Measurements from ENCODE around the gene TMEM208. TPM values are rescaled to one million over a fixed set of nuclear protein-coding genes. Genes with fewer than 3 reads are reported as not detected.

Gene TMEM208
- total and polyA plus RNA-seq, 2 of the 13 experiments (the other 11 are each of a cell fraction or from before 2014, with no cell fraction given) = 58.8 to 72.9 TPM

DNA sequence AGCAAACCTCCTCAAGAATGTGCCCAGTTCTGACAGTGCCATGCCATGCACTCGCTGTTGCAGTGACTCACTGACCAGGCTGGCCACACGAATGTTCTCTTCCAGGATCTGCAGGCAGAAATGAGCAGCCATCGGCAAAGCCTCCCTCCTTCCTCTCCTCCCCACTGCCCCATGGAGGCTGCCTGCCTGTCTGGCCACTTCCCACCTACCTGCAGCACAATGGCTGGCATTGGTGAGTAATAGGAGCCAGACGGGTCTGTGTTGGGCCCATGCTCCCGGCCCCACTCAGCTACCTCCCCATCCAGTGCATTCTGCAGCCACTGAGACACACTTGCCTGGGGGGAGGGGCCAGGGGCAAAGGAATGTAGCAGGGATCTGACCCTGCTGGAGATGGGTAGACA lies 40.4 kb upstream of the TMEM208 start (continued):
- TF ChIP-seq, protein P1, sequence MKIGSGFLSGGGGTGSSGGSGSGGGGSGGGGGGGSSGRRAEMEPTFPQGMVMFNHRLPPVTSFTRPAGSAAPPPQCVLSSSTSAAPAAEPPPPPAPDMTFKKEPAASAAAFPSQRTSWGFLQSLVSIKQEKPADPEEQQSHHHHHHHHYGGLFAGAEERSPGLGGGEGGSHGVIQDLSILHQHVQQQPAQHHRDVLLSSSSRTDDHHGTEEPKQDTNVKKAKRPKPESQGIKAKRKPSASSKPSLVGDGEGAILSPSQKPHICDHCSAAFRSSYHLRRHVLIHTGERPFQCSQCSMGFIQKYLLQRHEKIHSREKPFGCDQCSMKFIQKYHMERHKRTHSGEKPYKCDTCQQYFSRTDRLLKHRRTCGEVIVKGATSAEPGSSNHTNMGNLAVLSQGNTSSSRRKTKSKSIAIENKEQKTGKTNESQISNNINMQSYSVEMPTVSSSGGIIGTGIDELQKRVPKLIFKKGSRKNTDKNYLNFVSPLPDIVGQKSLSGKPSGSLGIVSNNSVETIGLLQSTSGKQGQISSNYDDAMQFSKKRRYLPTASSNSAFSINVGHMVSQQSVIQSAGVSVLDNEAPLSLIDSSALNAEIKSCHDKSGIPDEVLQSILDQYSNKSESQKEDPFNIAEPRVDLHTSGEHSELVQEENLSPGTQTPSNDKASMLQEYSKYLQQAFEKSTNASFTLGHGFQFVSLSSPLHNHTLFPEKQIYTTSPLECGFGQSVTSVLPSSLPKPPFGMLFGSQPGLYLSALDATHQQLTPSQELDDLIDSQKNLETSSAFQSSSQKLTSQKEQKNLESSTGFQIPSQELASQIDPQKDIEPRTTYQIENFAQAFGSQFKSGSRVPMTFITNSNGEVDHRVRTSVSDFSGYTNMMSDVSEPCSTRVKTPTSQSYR (CRISPR knock-in tag; IDR thresholded peaks at IDR 0.05; ENCODE audit: borderline replicate concordance) = peak; percentile 60; the same call in 1 of the 2 replicates
- TF ChIP-seq ZNF280B (CRISPR knock-in tag; IDR thresholded peaks at IDR 0.05; ENCODE audit: borderline replicate concordance) (no peak), GATA4 (IDR thresholded peaks at IDR 0.05; ENCODE audit: borderline replicate concordance, low read depth) (no peak), KLF9 (CRISPR knock-in tag; IDR thresholded peaks at IDR 0.05; ENCODE audit: low read depth) (no peak)

DNA sequence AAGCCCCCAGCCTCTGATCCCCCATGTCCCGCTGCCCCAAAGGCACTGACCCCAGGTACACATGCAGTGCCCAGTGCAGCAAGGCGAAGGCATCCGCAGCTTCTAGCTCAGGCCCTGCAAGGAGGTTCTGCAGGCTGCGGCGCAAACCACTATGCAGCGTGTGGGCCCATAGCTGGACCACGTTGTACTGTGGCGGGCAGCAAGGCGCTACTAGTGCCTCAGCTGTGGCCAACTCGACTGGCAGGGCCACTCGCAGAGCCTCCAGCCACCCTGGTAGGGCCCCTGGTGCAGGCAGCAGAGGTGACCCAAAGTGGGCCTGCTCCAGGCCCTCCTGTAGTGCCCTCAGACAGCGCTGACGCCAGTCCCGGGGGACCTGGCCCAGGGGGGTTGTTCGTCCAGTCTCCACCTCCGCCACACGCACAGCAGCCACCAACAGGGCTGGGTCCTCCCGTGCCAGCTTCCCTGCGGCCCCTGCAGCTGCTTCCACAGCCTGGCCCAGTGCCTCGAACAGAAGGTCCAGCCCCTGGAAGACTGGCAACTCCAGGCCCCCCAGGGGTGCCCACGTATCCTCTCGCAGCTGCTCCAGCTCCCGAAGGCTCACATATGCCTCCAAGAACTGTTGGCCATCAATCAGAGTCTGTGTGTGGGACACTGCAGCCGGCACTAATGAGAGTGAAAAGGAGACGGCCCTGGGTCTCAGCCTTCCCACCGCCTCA lies 39.6 kb upstream of the TMEM208 start:
- ATAC-seq (no peak), DNase-seq (ENCODE audit: low spot score) (no peak), FAIRE-seq (no peak)
- in situ Hi-C loops (cut with HindIII; ENCODE audit: extremely low pct_ligation_motif_present, low pct_unique_long_range_greater_than_20kb) = loop anchor here (5.0 kb wide), 1 partner anchor 210 kb away; no protein-coding TSS in a partner anchor
- H4K20me1 ChIP-seq (ENCODE audit: insufficient read depth, low read length) = no peaks in the 10 kb centered on the region; the same call in 1 of the 2 replicates
- peaks cover 7 to 10% of the 10 kb centered on the region in 2 experiments; a peak in 2 of 5 replicates for H3K27me3 ChIP-seq (ENCODE audit: control insufficient read depth in 1 of 2, insufficient read depth in 2 of 2, low read length in 2 of 2)
- no TSS peak for BruUV-seq (replicated peaks)
- H3K4me1 ChIP-seq (ENCODE audit: insufficient read depth, low read length) = peaks cover 61% of the 10 kb centered on the region
- H3K4me2 ChIP-seq (ENCODE audit: low read depth, low read length) = no peak overlapping the region
- no peak overlapping the region for H3K27ac ChIP-seq (ENCODE audit: extremely low read length, insufficient read depth, low read length)
- no peak overlapping the region for H3K4me3 ChIP-seq (replicated peaks in 1 of 3; ENCODE audit: insufficient read depth in 1 of 3, low read depth in 2 of 3, low read length in 3 of 3)
- no peaks in the 10 kb centered on the region for H3K36me3 ChIP-seq (replicated peaks in 1 of 2; ENCODE audit: control insufficient read depth in 1 of 2, insufficient read depth in 2 of 2, low read length in 2 of 2)
- WGBS (ENCODE audit: low lambda C conversion rate) = 51% methylated on average over 13 of the region's 26 CpGs
- peaks cover 3% of the 10 kb centered on the region for H3K79me2 ChIP-seq (ENCODE audit: insufficient read depth, low read length)
- no peak overlapping the region for H3K9ac ChIP-seq (ENCODE audit: insufficient read depth, low read depth, low read length)
- no peak overlapping the region for H2AFZ ChIP-seq (ENCODE audit: low read length)
- POLR2A ChIA-PET = interaction anchor here (1.0 kb wide), 1 partner anchor 17 kb away, joined by 3 read pairs; the partner anchor contains the start of gene NOL3
- CTCF ChIA-PET (ENCODE audit: low intra/inter-chr PET ratio, low total read pairs) = interaction anchor here (2.5 kb wide), 1 partner anchor 13 kb away, joined by 5 read pairs; no protein-coding TSS in a partner anchor
- no peaks in the 10 kb centered on the region for H3K9me3 ChIP-seq (ENCODE audit: low read length)
- intact Hi-C loops (cut with micrococcal nuclease; ENCODE audit: unreplicated experiment) = loop anchor here (5.0 kb wide), 1 partner anchor 40 kb away; the partner anchor contains the start of gene TMEM208
- no peak for TF ChIP-seq NCOA5 (CRISPR knock-in tag; IDR thresholded peaks at IDR 0.05)
- TF ChIP-seq, protein P2, sequence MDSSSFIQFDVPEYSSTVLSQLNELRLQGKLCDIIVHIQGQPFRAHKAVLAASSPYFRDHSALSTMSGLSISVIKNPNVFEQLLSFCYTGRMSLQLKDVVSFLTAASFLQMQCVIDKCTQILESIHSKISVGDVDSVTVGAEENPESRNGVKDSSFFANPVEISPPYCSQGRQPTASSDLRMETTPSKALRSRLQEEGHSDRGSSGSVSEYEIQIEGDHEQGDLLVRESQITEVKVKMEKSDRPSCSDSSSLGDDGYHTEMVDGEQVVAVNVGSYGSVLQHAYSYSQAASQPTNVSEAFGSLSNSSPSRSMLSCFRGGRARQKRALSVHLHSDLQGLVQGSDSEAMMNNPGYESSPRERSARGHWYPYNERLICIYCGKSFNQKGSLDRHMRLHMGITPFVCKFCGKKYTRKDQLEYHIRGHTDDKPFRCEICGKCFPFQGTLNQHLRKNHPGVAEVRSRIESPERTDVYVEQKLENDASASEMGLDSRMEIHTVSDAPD (CRISPR knock-in tag; IDR thresholded peaks at IDR 0.05) = no peak
- no peak for TF ChIP-seq PAF1 (CRISPR knock-in tag; IDR thresholded peaks at IDR 0.05)
- TF ChIP-seq SIN3A (IDR thresholded peaks at IDR 0.05; ENCODE audit: borderline replicate concordance, low read depth, low read length) = no peak
- TF ChIP-seq, protein P3, sequence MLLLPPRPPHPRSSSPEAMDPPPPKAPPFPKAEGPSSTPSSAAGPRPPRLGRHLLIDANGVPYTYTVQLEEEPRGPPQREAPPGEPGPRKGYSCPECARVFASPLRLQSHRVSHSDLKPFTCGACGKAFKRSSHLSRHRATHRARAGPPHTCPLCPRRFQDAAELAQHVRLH (CRISPR knock-in tag; IDR thresholded peaks at IDR 0.05; ENCODE audit: borderline replicate concordance, low read depth) = no peak
- no peak for TF ChIP-seq ZSCAN22 (CRISPR knock-in tag; IDR thresholded peaks at IDR 0.05)
- TF ChIP-seq, protein P4, sequence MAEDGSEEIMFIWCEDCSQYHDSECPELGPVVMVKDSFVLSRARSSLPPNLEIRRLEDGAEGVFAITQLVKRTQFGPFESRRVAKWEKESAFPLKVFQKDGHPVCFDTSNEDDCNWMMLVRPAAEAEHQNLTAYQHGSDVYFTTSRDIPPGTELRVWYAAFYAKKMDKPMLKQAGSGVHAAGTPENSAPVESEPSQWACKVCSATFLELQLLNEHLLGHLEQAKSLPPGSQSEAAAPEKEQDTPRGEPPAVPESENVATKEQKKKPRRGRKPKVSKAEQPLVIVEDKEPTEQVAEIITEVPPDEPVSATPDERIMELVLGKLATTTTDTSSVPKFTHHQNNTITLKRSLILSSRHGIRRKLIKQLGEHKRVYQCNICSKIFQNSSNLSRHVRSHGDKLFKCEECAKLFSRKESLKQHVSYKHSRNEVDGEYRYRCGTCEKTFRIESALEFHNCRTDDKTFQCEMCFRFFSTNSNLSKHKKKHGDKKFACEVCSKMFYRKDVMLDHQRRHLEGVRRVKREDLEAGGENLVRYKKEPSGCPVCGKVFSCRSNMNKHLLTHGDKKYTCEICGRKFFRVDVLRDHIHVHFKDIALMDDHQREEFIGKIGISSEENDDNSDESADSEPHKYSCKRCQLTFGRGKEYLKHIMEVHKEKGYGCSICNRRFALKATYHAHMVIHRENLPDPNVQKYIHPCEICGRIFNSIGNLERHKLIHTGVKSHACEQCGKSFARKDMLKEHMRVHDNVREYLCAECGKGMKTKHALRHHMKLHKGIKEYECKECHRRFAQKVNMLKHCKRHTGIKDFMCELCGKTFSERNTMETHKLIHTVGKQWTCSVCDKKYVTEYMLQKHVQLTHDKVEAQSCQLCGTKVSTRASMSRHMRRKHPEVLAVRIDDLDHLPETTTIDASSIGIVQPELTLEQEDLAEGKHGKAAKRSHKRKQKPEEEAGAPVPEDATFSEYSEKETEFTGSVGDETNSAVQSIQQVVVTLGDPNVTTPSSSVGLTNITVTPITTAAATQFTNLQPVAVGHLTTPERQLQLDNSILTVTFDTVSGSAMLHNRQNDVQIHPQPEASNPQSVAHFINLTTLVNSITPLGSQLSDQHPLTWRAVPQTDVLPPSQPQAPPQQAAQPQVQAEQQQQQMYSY (CRISPR knock-in tag; IDR thresholded peaks at IDR 0.05) = no peak

All from HepG2 (cell line).